GM21526 (cell line): ENCODE measurements around the gene MRPL46.

Source experiments
- ATAC-seq: cut with Tn5 transposase; IDR thresholded peaks from one replicate; pipeline ENCODE4 v1.9.1; 2021; ENCODE audit warnings: moderate library complexity; ENCODE audit not compliant: unreplicated experiment, low FRiP score

Gene MRPL46

DNA sequence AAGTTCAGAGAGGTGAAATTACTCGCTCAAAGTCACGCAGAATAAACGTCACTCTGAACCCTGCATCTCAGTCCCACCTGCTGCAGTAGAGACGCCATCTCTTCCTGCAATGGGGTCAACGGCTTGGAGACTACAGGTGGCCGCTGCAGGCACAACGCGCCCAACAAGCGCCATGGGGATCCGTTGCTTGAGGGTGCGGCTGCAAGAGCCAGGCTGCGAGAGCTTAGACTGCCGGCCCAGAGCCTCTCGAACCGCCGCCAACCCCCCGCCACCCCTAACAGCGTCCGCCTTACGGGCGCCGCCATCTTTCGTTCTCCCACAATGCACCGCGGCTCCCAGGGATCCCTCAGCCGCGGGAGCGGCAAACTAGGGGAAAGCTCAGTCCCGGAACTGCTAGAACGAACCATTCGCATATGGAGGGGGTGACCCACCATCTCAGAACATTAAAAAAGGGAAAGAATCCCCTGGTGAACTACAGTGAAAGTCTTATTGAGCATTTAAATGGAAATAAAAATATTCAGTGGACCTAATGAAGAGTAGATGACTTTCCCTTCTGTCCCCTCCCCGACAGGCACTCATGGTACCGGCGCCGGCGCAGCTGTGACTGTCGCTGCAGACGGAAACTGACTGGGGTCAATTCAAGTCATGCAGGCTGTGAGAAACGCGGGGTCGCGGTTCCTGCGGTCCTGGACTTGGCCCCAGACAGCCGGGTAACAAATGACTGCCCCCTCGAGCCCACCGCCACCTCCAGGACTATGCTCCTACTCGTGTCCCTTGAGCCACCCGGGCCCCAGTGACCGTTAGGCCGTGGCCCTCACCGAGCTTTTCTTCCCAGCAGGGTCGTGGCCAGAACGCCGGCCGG is at the start of gene MRPL46, which contains the start of gene MRPS11:
TSS of gene MRPL46 (minus strand) at position 316 of the 862 bp plus-strand sequence. CDS start at position 305, 11 bp downstream.
TSS of gene MRPS11 (plus strand) at position 636 of the 862 bp plus-strand sequence. CDS start at position 646, 10 bp downstream.
- ATAC-seq, result peak; percentile 83

DNA sequence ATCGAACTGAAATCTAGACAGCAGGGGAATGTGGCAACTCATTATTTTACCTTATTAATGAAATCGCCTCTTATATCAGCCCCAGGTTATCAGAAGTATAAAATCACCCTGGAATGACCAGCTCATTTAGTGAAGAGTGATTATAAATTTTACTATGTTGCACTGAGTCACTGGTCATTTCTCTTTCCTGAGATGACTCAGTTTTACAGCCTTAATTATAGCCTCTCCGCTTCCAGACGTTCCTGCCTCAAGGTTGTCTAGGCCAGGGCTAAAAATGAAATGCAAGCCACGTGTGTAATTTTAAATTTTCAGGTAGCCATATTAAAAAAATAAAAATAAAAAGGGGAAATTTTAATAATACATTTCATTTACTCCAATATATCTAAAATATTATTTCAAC is 46.0 kb upstream of the MRPL46 start:
- no peak for ATAC-seq

DNA sequence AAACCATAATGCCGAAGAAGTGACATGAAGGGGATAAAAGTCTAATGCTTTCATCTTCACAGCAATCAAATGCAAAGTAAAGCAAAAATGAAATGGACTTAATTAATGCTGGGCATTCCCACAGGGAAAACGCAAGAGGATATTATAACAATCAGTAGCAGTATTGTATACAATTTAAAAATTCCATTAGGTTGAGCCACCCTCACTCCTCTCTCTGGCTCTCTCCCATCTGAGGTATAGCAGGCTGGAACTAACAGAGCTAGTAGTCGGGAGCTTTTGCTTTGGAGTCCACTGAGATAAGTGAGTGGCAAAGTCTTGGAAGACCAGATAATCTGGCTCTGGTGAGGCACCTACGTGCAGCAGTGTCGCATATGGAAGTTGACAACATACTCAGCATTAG is 45.4 kb upstream of the MRPL46 start:
- ATAC-seq, result no peak

DNA sequence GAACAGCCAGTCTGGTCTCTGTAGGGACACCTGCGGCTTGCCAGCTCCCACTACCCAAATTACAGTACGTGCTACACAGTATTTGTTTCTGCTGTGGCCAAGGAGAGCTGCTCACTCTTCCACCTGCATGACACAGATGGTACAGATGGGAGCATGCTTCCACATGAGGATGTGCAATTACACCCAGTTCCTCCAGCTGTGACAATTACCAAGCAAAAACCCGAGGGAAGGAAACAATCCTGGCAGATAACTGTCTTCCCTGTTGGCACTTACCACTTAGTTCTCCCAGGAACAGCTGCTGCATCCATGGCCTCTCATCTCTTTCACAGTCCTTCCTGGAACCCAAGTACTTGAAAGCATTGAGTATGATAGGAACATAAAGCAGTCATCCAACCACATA is 44.9 kb upstream of the MRPL46 start:
- no peak for ATAC-seq

DNA sequence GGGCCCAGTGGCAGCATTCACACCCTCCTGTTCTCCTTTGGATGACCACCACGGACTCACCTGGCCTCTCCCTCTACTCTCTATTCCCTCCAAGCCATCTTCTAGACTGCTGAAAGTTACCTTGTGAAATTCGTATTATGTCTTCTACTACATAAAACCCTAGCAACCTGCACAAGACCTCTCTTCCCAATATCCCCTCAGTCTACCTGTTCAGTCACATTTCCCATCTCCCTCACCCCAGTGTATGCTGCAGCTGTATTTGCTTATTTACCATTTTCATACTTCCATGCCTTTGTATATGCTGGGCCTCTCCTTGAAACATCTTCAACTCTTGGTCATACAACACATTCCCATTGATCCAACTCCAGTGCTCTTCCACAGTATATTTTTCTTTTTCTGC is 44.0 kb upstream of the MRPL46 start:
- ATAC-seq, result no peak

DNA sequence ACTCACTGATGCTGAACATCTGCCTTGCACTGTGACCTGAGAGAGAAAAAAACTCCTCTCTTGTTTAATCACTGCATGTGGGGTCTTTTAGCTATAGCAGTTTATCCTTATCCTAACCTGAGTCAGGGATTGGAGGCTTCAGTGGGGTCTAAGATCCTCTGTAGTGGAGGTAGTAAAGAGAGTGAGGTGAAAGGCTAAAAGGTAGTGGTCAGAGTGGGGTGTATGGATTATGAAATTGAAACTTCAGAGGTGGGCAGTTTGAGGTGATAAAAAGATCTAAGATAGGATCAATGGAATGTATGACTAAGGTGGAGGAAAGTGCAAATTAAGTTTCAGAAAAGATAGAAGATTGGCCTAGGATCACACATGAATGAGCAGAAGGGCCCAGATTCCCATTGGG is 42.8 kb upstream of the MRPL46 start:
- ATAC-seq, result no peak

DNA sequence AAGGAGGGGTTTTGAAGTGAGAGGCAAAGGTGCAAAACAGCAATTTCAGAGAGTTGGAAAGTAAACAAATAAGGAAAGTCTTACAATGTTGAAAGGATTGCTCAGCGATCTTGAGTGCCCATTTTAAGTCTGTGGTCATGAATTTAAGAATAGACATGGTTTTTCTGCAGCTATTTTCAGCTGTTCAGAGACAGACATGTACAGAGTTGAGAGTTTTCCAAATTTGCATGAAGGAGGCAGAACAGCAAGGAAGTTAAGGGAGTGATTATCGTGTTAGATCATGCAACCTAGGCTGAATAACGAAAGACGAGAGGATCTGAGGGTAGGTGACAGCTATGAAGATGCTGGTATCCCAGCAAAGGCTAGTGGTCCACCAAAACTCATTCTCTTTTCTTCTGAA is 42.1 kb upstream of the MRPL46 start:
- ATAC-seq, result no peak

DNA sequence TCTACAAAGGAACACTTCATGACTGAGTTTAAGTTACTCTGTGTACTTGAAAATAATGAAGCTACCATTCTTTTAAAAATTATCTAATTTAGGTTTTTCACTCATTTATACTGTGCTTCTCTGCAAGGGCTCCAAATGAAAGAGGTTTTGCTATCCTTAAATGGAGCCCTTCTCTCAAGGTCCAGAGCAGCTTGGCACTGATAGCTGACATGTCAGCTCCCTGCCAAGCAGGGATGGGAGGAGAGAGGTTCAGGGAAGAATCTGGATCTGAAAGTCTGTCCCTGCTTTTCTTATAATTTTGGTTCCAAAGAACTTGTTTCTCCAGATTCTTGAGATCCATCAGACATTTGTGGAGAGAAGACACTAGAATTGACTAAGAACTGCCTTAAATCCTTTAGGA is 39.4 kb upstream of the MRPL46 start:
- no peak for ATAC-seq

DNA sequence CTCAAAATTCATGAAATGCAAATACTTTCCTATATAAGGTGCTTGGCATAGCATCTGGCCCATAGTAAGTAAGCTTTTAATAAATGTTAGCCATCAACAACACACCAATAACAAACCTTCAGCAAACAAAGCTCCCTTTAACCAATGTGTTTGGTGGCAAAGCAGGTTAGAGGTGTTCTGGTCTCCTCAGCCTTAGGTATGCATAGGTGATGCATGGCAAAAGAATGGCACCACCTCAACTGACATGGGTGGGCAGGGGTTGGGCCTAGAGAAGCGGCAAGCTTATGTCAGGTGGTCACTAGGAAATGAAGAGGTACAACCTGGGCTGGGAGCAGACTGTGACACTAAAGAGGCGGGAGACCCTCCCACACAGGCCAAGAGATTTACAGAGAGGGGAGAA is 38.5 kb upstream of the MRPL46 start:
- ATAC-seq, result no peak

DNA sequence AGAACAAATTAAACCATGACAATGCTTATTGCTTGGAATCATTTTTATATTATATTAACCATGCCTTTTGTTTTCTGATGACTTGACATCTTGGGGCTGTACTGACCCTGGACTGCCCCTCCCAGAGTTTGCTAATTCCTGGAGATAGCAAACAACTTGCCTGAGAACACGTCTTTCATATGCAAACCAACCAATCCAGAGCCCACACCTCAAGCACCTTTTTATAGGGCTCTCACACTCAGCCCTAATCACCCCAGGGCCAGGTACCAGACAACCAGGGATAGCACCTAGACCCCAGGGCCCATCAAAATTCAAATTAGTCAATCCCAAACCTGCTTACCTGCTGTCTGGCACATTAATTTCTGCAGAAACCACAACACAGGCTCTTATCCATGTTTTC is 37.3 kb upstream of the MRPL46 start:
- no peak for ATAC-seq

DNA sequence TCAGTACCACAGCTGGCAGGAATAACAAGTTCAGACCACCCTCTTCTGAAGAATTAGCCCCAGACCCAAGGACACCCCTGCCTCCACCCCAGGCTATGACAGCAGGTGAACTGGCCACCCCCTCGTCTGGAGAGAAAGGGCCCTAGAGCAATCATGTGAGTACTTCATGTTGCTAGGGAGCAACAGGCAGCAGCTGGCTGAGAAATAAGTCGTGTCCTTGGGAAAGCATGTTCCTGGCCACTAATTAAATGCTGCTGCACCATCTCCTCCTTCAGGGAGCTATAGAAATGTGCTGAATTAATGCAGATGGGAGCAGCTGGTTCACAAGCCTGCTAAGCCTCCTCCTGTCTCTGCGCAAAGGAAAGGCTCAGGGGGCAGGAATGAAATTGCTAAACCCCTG is 31.8 kb upstream of the MRPL46 start:
- no peak for ATAC-seq

DNA sequence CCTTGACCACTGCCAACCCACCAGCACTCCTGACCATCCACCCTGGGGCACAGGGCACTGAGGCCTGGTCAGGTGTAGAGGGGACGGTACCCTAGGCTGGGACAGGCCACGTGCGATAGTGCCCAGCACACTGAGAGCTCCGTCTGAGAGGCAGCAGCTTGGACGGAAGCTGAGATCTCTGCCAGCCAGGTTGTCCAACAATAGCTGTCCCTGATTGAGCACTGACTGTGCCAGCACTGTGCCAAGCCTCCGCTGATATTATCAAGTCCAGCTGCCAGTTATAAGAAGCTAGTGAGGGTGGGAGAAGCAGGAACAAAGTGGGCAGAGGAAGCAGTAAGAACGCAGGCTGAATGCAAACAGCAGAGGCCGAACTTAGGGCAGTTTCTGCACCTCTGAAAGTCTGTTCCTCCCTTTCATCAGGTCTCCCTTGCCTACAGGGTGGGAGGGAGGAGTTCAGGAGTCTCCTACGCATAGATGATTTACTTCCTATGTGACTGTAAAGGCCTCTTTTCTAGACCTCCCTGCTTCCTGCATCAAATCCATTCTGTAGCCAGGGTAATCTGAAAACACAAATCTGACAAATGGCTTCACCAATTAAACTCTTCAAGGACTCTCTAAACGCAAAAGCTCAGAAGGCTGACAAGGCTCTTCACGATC is 30.0 kb upstream of the MRPL46 start:
- no peak for ATAC-seq

DNA sequence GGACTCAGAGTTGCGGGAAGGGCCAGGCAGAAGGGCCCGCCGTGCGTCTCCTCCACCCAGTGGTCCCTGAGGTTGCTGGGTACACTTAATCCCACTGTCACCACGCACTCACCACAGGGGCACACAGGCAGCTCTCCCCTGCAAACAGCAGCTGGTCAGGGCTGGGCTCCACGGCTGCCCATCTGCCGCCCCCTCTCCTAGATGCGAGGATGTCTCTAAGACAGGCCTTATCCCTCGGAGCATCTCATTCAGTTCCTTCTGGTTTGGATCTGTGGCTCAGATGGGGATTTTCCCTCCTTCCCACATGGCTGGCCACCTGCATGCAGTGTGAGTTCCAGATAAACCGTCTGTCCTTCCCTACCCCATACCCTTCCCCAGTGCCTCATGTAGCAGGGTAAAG is 26.7 kb upstream of the MRPL46 start:
- no peak for ATAC-seq

DNA sequence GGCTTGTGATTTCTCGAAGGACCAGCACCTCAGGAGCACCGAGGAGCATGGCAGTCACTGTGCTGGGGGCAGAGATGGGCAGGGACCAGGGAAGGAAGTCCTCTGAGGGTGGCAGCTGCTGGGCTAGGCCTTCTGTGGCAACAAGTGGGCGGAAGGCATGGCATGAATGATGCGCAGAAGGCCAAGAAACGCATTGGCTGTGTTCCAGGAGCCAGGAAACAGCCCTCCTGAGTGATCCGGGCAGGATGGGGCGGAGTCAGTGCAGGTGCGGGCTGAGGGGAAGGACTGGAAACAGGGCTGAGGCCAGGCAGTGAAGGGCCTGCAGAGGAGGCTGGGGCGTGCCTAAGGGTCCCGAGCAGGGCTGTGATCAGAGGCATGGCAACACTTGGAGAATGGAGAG is 24.0 kb upstream of the MRPL46 start:
- no peak for ATAC-seq

DNA sequence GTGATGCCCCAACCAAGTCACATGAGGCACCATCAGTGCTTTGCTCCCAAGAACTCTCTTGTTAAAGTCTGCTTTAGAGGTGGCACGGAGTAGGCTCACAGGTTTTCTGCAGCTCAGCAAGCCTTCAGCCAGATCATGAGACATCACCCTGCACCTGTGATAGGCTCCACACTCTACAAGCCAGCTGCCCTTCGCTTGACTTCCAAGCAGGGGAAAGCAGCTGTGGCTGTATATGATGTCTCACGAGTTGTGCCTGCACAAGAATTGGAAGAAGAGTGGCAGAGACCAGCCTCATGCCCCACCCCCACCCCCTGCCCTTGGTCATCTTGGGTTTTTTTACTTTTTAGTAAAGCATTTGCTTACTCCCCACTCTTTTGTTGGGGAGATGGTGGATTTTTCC is 22.8 kb upstream of the MRPL46 start:
- ATAC-seq, result no peak

DNA sequence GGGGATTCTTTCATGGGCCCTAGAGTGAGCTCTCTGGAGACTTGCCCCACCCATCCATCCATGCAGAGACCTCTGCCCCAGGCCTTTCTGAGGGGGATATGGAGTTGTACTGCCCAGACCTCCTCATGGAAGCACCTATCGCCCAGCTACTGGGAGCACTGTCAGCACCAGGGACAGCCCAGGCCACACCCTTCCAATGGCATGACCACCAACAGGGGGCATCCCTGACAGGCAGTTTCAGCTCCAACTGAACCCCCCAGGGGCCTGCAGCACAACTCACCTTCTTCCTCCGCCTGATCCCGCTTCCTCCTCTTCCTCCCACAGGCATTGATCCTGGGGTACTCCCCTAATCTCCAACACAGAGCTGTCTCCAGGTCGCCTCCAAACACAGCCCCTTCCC is 22.1 kb upstream of the MRPL46 start:
- ATAC-seq, result no peak

DNA sequence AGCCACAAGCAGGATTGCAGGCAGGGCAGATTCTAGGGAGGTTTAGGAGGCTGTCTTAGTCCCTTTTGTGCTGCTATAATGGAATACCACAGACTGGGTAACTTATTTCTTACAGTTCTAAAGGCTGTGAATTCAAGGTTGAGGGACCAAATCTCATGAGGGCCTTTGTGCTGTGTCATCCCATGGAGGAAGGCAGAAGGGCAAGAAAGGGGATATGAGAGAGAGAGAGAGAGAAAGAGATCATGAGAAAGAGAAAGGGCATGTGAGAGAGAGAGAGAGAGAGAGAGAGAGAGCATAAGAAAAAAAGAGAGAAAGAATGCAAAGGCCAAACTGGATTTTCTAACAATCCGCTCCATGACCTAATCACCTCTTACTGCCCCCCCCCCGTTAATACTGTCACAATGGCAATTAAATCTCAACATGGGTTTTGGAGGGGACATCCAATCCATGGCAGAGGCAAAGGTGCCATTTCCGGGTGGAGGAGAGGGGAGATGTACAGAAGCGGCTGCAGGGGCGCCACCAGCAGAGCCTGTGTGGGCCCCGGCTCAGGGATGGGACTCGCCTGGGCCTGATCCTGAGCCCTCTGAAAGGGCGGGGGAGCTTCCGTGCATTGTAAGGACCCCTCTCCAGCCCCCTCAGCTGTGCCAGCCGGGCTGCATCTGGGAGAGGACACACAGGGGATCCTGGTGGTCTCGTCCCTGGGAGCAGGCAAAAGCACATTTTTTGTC is 20.8 kb upstream of the MRPL46 start:
- ATAC-seq, result no peak

DNA sequence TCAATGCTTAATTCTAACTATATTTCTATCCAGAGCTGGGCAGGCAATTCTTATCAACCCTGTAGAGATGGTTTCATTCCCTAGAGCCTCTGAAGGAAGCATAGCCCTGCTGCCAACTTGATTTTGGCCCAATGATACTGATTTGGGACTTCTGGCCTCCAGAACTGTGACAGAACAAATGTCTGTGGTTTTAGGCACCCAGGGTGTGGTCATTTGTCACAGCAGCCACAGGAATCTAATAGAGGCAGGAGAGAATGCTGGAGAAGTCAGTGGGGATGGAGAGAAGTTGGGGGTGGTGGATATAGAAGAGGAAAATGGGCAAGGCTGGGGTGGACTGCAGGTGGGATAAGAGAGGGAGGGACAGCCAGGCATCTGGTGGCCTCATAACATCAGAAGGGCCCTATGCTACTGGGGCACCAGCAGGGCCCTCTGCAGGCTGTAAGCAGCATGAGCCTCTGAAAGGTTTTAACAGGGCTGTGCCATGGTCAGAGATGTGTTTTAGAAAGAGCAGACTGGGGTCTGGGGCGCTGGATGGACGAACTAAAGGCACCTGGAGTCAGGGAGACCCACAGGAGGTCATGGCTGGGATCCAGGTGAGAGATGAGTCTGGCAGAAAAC is 20.1 kb upstream of the MRPL46 start:
- no peak for ATAC-seq

DNA sequence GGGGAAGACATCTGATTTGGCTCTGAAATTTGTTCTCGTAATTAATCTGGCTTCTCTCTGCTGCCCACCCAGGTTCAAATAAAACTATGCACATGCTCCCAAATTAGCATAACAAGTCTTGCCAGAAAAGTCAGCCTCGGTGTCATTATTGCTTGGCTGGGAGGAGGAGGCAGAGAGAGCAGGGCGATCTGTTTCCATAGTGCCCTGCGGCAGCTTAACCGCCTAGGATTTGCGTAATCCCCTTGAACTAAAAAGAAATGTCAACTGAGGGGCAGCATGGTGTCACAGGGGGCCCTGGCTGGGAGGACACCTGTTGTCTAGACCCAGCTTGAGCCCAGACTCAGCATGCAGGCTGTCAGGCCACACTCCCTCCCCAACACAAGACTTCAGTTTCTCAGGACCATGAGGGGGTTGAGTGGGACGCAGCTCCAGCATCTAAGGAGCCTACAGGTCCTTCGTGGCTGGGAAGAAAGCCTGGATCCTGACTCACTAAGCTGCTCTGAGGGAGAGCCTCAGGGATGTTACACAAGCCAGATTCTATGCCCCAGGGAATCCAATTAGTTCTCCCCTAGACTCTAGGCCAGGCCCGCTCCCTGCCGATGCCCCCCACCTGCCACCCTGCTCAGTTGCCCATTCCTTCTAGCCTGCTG is 17.6 kb upstream of the MRPL46 start:
- no peak for ATAC-seq

DNA sequence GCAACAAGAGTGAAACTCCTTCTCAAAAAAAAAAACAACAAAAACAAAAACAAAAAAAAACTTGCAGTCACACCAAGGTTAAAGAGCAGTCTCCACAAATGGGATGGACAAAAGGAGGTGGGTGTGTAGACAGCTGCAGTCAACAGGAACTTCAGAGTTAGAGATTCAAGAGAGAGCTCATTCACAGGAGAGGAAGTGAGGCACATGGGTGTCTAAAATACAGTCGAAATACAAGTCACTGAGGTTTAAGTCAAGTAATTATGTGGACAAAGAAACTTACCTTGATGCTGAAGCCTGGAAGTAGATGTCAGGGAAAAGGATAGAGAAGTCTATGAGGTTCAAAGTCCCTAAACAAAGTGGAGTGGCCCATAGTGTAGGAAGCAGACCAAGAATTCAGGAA is 15.1 kb upstream of the MRPL46 start:
- ATAC-seq, result no peak
